Measurements from ENCODE around the gene HS6ST1. TPM values are rescaled to one million over a fixed set of nuclear protein-coding genes. Genes with fewer than 3 reads are reported as not detected.
A peak's percentile ranks its signal among the peaks of the same experiment; 100 is the strongest.

Gene HS6ST1
- total and polyA plus RNA-seq, 10 donors = 7.2 to 99.5 (median 57.0) TPM

DNA sequence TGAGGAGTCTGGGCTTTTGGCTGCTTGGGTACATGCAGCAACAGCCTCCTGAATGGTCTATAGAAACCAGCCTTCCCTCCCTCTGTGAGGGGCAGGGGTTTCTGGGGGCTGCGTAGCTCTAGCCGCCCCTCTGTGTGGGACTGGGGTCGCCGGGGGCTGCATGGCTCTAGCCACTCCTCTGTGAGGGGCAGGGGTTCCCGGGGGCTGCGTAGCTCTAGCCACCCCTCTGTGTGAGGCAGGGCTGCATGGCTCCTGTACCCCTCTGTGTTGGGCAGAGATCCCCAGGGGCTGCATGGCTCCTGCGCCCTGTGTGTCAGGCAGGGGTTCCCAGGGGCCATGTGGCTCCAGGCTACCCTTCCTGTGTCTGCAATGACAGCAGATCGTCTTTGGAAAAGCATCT lies 17.6 kb downstream of the HS6ST1 start:
- 79 to 89% (median 83%) methylated on average over 6 to 8 of the region's 8 CpGs for WGBS, 5 donors
- TF ChIP-seq, protein P1, sequence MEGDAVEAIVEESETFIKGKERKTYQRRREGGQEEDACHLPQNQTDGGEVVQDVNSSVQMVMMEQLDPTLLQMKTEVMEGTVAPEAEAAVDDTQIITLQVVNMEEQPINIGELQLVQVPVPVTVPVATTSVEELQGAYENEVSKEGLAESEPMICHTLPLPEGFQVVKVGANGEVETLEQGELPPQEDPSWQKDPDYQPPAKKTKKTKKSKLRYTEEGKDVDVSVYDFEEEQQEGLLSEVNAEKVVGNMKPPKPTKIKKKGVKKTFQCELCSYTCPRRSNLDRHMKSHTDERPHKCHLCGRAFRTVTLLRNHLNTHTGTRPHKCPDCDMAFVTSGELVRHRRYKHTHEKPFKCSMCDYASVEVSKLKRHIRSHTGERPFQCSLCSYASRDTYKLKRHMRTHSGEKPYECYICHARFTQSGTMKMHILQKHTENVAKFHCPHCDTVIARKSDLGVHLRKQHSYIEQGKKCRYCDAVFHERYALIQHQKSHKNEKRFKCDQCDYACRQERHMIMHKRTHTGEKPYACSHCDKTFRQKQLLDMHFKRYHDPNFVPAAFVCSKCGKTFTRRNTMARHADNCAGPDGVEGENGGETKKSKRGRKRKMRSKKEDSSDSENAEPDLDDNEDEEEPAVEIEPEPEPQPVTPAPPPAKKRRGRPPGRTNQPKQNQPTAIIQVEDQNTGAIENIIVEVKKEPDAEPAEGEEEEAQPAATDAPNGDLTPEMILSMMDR (IDR thresholded peaks at IDR 0.05 in 8 of 11, conservative IDR thresholded peaks at IDR 0.05 in 3 of 11) = no peak
- TF ChIP-seq POLR2AphosphoS5 (IDR thresholded peaks at IDR 0.05) (no peak), POLR2A (IDR thresholded peaks at IDR 0.05) (no peak)
- H3K27ac ChIP-seq = peak overlapping the region in 5 of 8 donors; percentile 9 to 64 (median 52)
- DNase-seq = no peak
- H3K4me1 ChIP-seq = peaks cover 5 to 75% (median 53%) of the 10 kb centered on the region in 6 donors
- H3K36me3 ChIP-seq = peaks cover 0 to 3% (median 0%) of the 10 kb centered on the region in 6 donors
- no peak overlapping the region for H3K4me3 ChIP-seq
- no peaks in the 10 kb centered on the region for H3K27me3 ChIP-seq (replicated peaks in 1 of 7)
- no peaks in the 10 kb centered on the region for H3K9me3 ChIP-seq
- intact Hi-C loops (cut with DNase I; ENCODE audit: low total_unique reads) = no loop called here

DNA sequence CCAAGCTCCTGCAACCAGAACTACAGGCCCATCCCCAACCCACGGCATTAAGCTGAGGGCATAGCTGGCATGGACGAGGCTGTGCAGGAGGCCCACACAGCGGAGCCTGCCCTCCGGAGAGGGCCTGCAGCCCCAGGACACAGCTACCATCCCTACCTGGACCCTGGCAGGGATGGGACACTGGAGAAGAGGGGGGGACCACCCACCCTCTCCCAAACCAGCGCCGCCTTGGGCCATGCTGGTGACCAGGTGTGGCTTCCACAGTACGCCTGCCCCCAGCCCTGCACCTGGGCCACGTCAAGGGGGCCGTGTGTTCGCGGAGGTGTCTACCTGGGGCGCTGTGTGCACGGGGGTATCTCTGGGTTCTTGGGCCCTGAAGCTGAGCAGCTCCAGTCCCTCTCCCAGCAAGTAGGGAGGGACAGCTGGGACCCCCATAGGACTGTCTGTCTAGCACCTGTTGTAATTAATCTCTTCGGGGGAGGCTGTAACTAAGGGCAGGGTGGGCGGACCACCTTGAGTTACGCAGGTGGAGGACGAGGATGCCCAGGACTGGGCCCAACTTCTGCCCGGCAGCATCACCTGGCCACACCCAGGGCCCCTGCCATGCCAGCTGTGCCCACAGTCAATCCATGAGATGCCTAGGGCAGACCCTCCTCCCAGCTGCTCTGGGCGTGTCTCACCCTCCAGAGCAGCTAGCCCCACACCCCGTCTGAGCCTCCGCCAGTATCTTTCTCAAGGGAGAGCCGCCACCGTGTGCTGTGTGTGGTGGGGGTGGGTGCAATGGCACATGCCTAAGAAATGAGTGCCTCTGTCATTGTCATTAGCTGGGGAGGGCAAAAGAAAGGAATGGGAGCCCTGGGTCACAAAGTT lies 18.3 kb downstream of the HS6ST1 start:
- TF ChIP-seq, protein P1 (IDR thresholded peaks at IDR 0.05 in 8 of 11, conservative IDR thresholded peaks at IDR 0.05 in 3 of 11) = no peak
- TF ChIP-seq POLR2A (IDR thresholded peaks at IDR 0.05) (no peak), POLR2AphosphoS5 (IDR thresholded peaks at IDR 0.05) (no peak)
- Histone ChIP-seq H3K27ac (peak overlapping the region in 5 of 8 donors; percentile 9 to 64 (median 52)), H3K27me3 (replicated peaks in 1 of 7) (no peaks in the 10 kb centered on the region), H3K4me3 (no peak overlapping the region), H3K4me1 (peaks cover 0 to 70% (median 48%) of the 10 kb centered on the region in 6 donors), H3K9me3 (no peaks in the 10 kb centered on the region), H3K36me3 (no peaks in the 10 kb centered on the region)
- 83 to 92% (median 88%) methylated on average over 14 to 23 of the region's 23 CpGs for WGBS, 5 donors
- DNase-seq = peak; percentile 69
- intact Hi-C loops (cut with DNase I; ENCODE audit: low total_unique reads) = no loop called here

DNA sequence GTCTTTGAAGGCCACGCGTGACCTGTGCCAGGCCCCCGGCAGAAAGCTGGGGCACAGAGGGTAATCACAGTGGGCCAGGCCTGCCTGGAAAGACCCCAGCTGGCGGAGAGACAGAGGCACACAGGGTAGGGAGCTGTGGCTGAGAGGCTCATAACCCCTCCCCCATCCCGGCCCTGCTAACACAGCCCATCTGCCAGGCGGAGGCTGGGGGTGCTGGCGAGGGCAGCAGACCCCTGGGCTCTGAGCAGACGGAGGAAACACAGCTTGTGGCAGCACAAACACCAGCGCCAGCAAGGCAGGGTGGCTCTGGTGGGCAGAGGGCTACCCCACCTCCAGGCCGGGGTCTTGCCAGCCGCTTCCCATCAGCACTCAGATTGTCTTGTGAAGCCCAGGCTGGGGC lies 19.0 kb downstream of the HS6ST1 start:
- TF ChIP-seq POLR2A (IDR thresholded peaks at IDR 0.05) = no peak
- TF ChIP-seq, protein P1 (IDR thresholded peaks at IDR 0.05 in 8 of 11, conservative IDR thresholded peaks at IDR 0.05 in 3 of 11) = no peak
- TF ChIP-seq POLR2AphosphoS5 (IDR thresholded peaks at IDR 0.05) = no peak
- DNase-seq = peak; percentile 71
- Histone ChIP-seq H3K27me3 (replicated peaks in 1 of 7) (no peaks in the 10 kb centered on the region), H3K27ac (peak overlapping the region in 4 of 8 donors; percentile 13 to 64 (median 36)), H3K4me1 (peaks cover 0 to 70% (median 44%) of the 10 kb centered on the region in 6 donors), H3K4me3 (no peak overlapping the region), H3K36me3 (no peaks in the 10 kb centered on the region), H3K9me3 (no peaks in the 10 kb centered on the region)
- WGBS, 5 donors = 90 to 96% (median 93%) methylated on average over 7 to 11 of the region's 11 CpGs
- intact Hi-C loops (cut with DNase I; ENCODE audit: low total_unique reads) = no loop called here

DNA sequence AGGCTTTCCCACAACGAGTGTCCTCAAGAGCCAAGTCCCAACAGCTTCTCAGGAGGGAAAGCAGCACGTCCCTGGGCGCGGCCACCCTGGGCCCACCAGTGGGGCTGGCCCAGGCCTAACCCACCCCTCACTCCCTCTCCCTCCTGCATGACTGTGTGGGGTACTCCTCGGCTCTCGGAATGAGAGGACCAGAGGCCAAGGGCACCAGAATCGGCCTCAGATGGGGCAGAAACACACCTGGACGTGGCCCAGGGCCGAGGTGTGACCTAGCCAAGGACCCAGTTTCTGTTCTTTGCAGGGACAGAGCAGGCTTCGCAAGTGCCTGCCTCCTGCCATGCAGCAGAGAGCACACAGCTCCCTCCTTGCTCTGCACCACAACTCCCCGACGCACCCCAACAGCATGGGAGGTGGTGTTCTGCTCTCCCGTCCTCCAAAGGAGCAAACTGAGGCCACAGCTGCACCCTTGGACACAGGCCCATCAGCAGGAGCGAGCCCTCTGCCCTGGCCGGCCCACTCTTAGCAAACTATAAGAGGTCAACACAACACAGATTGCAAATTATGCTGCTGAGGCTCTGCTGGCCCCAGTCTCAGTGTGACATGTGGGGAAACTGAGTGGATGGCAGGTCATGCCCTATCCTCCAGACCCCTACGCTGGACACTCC lies 19.7 kb downstream of the HS6ST1 start:
- H3K4me1 ChIP-seq = peaks cover 0 to 70% (median 39%) of the 10 kb centered on the region in 6 donors
- WGBS, 5 donors = 81 to 92% (median 85%) methylated on average over 15 to 16 of the region's 16 CpGs

More for the DNA sequence above, 19.7 kb downstream of the HS6ST1 start:
- no peak overlapping the region for H3K4me3 ChIP-seq
- H3K36me3 ChIP-seq = no peaks in the 10 kb centered on the region
- intact Hi-C loops (cut with DNase I; ENCODE audit: low total_unique reads) = no loop called here
- DNase-seq = peak; percentile 48
- no peaks in the 10 kb centered on the region for H3K9me3 ChIP-seq
- TF ChIP-seq, protein P1 (IDR thresholded peaks at IDR 0.05 in 8 of 11, conservative IDR thresholded peaks at IDR 0.05 in 3 of 11) = no peak
- peak in 1 of 3 donors; percentile 15 for TF ChIP-seq POLR2AphosphoS5 (IDR thresholded peaks at IDR 0.05)
- no peaks in the 10 kb centered on the region for H3K27me3 ChIP-seq (replicated peaks in 1 of 7)
- peak overlapping the region in 4 of 8 donors; percentile 13 to 64 (median 36) for H3K27ac ChIP-seq

Measured in spleen (tissue), 11 donors.